Measurements from ENCODE around the gene KMT2B. TPM values are rescaled to one million over a fixed set of nuclear protein-coding genes. Genes with fewer than 3 reads are reported as not detected.

KMT2B gene
- total RNA-seq, 2 experiments from 2014 or later: 62.0 to 65.8 TPM

DNA sequence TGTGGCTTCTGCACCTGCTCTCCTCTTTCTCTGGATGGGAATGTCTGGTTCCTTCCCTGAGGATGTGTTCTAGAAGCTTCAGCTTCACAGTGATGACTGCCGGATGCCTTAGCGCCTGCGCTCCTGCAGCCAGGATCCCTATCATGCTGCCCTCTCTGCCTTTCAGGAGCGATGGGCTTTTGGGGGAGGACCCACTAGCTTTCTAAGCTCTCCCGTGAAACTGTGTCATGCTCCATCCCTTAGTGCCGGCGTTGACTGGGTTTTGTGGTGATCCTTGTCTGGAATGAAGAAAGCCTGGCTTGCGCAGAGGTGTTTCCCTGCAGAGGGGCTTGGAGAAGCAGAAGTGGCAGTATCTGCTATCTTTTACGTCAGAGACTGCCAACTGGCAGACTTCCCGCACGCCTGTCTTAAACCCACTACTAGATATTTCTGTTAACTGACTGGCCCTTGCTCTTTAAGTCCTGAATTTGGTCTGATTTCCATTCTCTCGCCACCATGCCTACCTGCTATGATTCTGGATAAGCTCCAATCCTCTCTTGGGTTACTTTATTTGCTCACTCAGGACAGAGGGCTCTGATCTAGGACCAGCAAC, 3.8 kb upstream of the KMT2B start:
- CTCF ChIA-PET: interaction anchor here (0.7 to 6.3 kb wide), 5 partner anchors 12 to 139 kb away, joined by 4 to 120 read pairs (median 8); no protein-coding TSS in a partner anchor
- H3K9me3 Mint-ChIP-seq: peaks cover 2% of the 10 kb centered on the region
- peaks cover 46% of the 10 kb centered on the region for H3K4me1 Mint-ChIP-seq (ENCODE audit: low read depth)
- intact Hi-C loops (cut with micrococcal nuclease): loop anchor here (1.0 to 10.0 kb wide), 11 partner anchors 12 to 1442 kb away; partner anchors contain the start of genes ALKBH6, ARHGAP33, CAPNS1 and OVOL3
- peak overlapping the region; percentile 100 for H3K27ac Mint-ChIP-seq
- DNase-seq: no peak
- H3K36me3 Mint-ChIP-seq (ENCODE audit: low read depth): peaks cover 45% of the 10 kb centered on the region
- peak overlapping the region; percentile 92 for H3K4me3 Mint-ChIP-seq
- H3K27me3 Mint-ChIP-seq (ENCODE audit: low read depth): no peaks in the 10 kb centered on the region

DNA sequence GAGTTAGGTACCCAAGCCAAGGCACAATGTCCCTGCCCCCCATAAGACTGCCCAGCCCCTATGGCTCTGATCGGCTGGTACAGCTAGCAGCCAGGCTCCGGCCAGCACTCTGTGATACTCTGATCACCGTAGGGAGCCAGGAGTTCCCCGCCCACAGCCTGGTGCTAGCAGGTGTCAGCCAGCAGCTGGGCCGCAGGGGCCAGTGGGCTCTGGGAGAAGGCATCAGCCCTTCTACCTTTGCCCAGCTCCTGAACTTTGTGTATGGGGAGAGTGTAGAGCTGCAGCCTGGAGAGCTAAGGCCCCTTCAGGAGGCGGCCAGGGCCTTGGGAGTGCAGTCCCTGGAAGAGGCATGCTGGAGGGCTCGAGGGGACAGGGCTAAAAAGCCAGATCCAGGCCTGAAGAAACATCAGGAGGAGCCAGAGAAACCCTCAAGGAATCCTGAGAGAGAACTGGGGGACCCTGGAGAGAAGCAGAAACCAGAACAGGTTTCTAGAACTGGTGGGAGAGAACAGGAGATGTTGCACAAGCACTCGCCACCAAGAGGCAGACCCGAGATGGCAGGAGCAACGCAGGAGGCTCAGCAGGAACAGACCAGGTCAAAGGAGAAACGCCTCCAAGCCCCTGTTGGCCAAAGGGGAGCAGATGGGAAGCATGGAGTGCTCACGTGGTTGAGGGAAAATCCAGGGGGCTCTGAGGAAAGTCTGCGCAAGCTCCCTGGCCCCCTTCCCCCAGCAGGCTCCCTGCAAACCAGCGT, 3.0 kb upstream of the KMT2B start:
- H3K27ac Mint-ChIP-seq: peak overlapping the region; percentile 100
- H3K9me3 Mint-ChIP-seq: peaks cover 2% of the 10 kb centered on the region
- peaks cover 51% of the 10 kb centered on the region for H3K36me3 Mint-ChIP-seq (ENCODE audit: low read depth)
- H3K27me3 Mint-ChIP-seq (ENCODE audit: low read depth): no peaks in the 10 kb centered on the region
- H3K4me1 Mint-ChIP-seq (ENCODE audit: low read depth): peaks cover 48% of the 10 kb centered on the region
- intact Hi-C loops (cut with micrococcal nuclease): loop anchor here (5.0 to 10.0 kb wide), 5 partner anchors 338 to 1442 kb away; partner anchors contain the start of genes CAPNS1, OVOL3, POLR2I and TBCB
- CTCF ChIA-PET: interaction anchor here (0.7 to 6.3 kb wide), 5 partner anchors 13 to 139 kb away, joined by 4 to 120 read pairs (median 8); no protein-coding TSS in a partner anchor
- DNase-seq: peak; percentile 72
- H3K4me3 Mint-ChIP-seq: peak overlapping the region; percentile 92

DNA sequence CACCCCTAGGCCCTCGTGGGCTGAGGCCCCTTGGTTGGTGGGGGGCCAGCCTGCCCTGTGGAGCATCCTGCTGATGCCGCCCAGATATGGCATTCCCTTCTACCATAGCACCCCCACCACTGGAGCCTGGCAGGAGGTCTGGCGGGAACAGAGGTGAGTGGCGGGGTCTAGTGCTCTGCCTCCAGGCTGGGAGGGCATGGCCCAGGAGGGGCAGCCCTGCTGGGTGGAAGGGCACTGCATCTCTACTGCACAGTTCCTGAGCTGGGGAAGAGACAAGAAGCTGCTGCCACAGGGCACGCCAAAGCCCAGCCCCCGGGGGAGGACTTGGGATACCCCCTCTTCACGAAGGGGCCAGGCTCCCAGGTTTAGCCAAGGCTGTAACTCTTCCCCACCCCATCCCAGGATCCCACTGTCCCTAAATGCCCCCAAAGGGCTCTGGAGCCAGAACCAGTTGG, 2.4 kb upstream of the KMT2B start:
- CTCF ChIA-PET: interaction anchor here (5.9 to 6.3 kb wide), 2 partner anchors 14 to 21 kb away, joined by 43 to 120 read pairs; no protein-coding TSS in a partner anchor
- peak overlapping the region; percentile 92 for H3K4me3 Mint-ChIP-seq
- H3K36me3 Mint-ChIP-seq (ENCODE audit: low read depth): peaks cover 54% of the 10 kb centered on the region
- H3K27ac Mint-ChIP-seq: peak overlapping the region; percentile 100
- no peaks in the 10 kb centered on the region for H3K27me3 Mint-ChIP-seq (ENCODE audit: low read depth)
- H3K9me3 Mint-ChIP-seq: peaks cover 2% of the 10 kb centered on the region
- peaks cover 44% of the 10 kb centered on the region for H3K4me1 Mint-ChIP-seq (ENCODE audit: low read depth)
- peak; percentile 32 for DNase-seq
- intact Hi-C loops (cut with micrococcal nuclease): loop anchor here (5.0 to 10.0 kb wide), 2 partner anchors 337 to 399 kb away; partner anchors contain the start of genes OVOL3, POLR2I, TBCB and THAP8

DNA sequence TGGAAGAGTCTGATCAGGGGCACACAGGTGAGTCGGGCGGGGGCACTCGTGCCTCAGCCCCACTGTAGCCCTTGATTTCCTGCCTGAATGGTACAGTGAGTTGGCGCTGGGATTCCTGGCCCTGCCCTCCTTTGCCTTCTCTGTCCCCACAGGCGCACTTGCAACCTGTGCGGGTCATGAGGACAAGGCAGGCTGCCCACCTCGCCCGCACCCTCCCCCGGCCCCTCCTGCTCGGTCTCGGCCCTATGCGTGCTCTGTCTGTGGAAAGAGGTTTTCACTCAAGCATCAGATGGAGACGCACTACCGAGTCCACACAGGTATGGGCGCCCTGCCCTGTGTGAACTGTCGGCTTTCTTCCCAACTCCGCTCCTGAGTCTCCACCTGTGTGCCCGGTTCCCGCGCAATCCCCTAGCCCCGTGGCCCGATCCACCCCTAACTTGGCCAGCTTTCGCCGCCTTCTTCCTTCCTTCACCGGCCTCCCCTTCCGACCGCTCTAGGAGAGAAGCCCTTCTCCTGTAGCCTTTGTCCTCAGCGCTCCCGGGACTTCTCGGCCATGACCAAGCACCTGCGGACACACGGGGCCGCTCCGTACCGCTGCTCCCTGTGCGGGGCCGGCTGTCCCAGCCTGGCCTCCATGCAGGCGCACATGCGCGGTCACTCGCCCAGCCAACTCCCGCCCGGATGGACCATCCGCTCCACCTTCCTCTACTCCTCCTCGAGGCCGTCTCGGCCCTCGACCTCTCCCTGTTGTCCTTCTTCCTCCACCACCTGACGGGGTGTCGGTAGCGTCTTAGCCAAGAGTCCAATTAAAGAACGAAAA, 1.6 kb upstream of the KMT2B start:
- Mint-ChIP-seq H3K4me1 (ENCODE audit: low read depth) (peaks cover 36% of the 10 kb centered on the region), H3K27ac (peak overlapping the region; percentile 100), H3K36me3 (ENCODE audit: low read depth) (peaks cover 57% of the 10 kb centered on the region), H3K9me3 (peaks cover 2% of the 10 kb centered on the region), H3K27me3 (ENCODE audit: low read depth) (no peaks in the 10 kb centered on the region), H3K4me3 (peak overlapping the region; percentile 92)
- intact Hi-C loops (cut with micrococcal nuclease): loop anchor here (1.0 to 10.0 kb wide), 4 partner anchors 22 to 399 kb away; partner anchors contain the start of genes OVOL3, POLR2I, TBCB and THAP8
- CTCF ChIA-PET: interaction anchor here (5.9 to 6.3 kb wide), 2 partner anchors 14 to 22 kb away, joined by 43 to 120 read pairs; no protein-coding TSS in a partner anchor
- DNase-seq: peak; percentile 60

DNA sequence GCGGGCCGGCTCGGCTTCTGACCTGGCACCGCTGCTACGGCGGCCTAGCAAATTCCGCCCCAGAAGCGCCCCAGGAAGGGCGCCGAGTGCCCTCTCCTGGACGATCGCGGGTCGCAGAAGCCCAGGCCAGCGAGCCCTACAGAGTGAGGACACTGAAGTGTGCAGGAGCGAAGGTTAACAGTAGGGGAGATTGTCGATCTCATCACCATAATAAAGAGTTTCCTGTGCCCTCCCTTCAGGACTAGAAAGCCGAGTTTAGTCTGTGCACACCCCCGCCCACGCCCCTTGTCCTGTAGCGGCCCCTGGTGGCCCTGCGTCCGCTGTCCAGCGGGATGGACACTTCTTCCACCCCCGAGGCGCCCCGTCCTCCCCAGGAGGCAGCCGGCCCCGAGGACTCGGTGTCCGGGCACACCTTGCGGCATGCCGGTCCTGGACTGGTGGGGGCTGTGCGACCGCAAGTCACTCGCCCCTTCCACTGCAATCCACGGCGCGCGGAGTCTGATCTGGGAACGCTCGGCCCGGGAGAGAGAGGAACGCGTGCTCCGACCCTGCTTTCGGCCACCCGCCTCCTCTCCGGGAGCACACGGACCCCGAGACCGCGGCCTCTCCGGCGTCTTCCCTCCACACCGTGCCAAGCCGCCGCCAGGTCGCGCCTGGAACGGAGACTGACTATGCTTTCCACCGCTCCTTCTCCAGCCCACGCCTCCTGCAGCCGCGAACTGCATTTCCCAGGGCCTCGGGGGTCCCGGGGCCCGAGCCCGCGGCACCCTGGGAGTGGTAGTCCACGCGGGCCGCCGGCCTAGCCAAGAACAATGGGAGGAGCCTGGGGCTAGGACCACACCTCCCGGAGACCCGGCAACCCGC, 770 bp upstream of the KMT2B start:
- Mint-ChIP-seq H3K4me1 (ENCODE audit: low read depth) (peaks cover 32% of the 10 kb centered on the region), H3K4me3 (peak overlapping the region; percentile 92), H3K27me3 (ENCODE audit: low read depth) (no peaks in the 10 kb centered on the region), H3K27ac (peak overlapping the region; percentile 100), H3K36me3 (ENCODE audit: low read depth) (peaks cover 61% of the 10 kb centered on the region), H3K9me3 (no peaks in the 10 kb centered on the region)
- intact Hi-C loops (cut with micrococcal nuclease): loop anchor here (1.0 to 10.0 kb wide), 13 partner anchors 15 to 398 kb away; partner anchors contain the start of genes ALKBH6, ARHGAP33, OVOL3 and POLR2I
- CTCF ChIA-PET: interaction anchor here (6.3 kb wide), 1 partner anchor 23 kb away, joined by 120 read pairs; no protein-coding TSS in a partner anchor
- DNase-seq: peak; percentile 96

DNA sequence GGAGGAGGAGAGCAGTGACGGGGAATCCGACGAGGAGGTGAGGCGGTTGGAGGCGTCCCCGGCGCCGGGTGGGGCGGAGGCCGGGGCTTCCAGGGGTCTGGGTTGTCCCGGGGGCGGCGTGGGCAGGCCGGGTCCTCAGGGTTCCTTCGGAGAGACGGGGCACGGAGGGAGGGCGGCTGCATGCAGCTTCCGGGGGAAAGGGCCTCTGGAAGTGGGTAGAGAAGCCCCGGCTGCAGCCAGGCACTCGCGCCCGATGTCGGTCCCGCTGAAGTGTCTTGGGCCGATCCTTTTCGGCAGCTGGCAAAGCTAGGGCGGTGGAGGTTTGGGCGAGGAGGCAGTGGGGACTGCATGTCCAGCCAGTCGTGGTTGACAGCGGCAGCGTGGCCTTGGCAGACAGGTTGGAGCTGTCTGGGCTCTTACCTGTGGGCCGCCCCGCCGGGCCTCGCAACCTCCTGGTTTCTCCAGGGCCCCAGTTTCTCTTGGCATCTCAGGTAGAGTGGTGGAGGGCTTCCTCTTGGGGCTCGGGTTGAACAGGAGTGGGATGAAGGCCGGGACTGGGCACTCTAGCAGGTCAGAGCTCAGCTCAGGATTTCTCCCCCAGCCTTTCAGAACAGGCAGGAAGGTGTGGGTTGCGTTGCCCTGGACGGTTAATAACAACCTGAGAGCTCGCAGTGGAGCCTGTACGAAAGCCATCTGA, 690 bp downstream of the KMT2B start:
- H3K4me1 Mint-ChIP-seq (ENCODE audit: low read depth): peaks cover 24% of the 10 kb centered on the region
- H3K27me3 Mint-ChIP-seq (ENCODE audit: low read depth): no peaks in the 10 kb centered on the region
- peak overlapping the region; percentile 89 for H3K27ac Mint-ChIP-seq
- CTCF ChIA-PET: interaction anchor here (0.7 to 1.5 kb wide), 4 partner anchors 19 to 101 kb away, joined by 3 to 13 read pairs (median 3); no protein-coding TSS in a partner anchor
- DNase-seq: peak; percentile 58
- peak overlapping the region; percentile 93 for H3K4me3 Mint-ChIP-seq
- H3K9me3 Mint-ChIP-seq: no peaks in the 10 kb centered on the region
- intact Hi-C loops (cut with micrococcal nuclease): loop anchor here (5.0 to 10.0 kb wide), 2 partner anchors 334 to 396 kb away; partner anchors contain the start of genes OVOL3, POLR2I, TBCB and THAP8
- peaks cover 64% of the 10 kb centered on the region for H3K36me3 Mint-ChIP-seq (ENCODE audit: low read depth)

DNA sequence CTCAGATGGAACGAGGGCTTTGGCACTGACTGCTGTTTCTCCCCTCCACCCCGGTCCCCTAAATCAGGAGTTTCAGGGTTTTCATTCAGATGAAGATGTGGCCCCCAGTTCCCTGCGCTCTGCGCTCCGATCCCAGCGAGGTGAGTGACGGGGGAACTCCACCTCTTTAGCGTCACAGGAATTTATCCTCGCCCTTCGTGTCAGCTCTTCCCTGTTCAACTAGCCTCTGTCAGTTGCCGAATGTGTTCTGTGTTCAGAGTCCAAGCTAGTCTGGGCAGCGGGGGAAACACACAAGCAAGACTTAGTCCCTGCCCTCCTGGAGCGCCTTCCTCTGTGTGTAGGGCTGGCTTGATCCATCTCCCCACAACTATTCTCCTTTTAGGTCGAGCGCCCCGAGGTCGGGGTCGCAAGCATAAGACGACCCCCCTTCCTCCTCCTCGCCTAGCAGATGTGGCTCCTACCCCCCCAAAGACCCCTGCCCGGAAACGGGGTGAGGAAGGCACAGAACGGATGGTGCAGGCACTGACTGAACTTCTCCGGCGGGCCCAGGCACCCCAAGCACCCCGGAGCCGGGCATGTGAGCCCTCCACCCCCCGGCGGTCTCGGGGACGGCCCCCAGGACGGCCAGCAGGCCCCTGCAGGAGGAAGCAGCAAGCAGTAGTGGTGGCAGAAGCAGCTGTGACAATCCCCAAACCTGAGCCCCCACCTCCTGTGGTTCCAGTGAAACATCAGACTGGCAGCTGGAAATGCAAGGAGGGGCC, 1.8 kb downstream of the KMT2B start:
- CTCF ChIA-PET: interaction anchor here (0.7 to 1.5 kb wide), 5 partner anchors 18 to 100 kb away, joined by 3 to 13 read pairs (median 3); no protein-coding TSS in a partner anchor
- H3K4me3 Mint-ChIP-seq: peak overlapping the region; percentile 93
- peak overlapping the region; percentile 74 for H3K27ac Mint-ChIP-seq
- intact Hi-C loops (cut with micrococcal nuclease): loop anchor here (5.0 to 10.0 kb wide), 2 partner anchors 333 to 395 kb away; partner anchors contain the start of genes OVOL3, POLR2I, TBCB and THAP8
- peaks cover 18% of the 10 kb centered on the region for H3K4me1 Mint-ChIP-seq (ENCODE audit: low read depth)
- DNase-seq: no peak
- H3K27me3 Mint-ChIP-seq (ENCODE audit: low read depth): no peaks in the 10 kb centered on the region
- peaks cover 59% of the 10 kb centered on the region for H3K36me3 Mint-ChIP-seq (ENCODE audit: low read depth)
- H3K9me3 Mint-ChIP-seq: no peaks in the 10 kb centered on the region

DNA sequence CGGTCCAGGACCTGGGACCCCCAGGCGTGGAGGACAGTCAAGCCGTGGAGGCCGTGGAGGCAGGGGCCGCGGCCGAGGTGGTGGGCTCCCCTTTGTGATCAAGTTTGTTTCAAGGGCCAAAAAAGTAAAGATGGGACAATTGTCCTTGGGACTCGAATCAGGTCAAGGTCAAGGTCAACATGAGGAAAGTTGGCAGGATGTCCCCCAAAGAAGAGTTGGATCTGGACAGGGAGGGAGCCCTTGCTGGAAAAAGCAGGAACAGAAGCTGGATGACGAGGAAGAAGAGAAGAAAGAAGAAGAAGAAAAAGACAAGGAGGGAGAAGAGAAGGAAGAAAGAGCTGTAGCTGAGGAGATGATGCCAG, 2.3 kb downstream of the KMT2B start:
- Mint-ChIP-seq H3K36me3 (ENCODE audit: low read depth) (peaks cover 57% of the 10 kb centered on the region), H3K27ac (peak overlapping the region; percentile 5), H3K9me3 (no peaks in the 10 kb centered on the region), H3K4me3 (peak overlapping the region; percentile 8), H3K4me1 (ENCODE audit: low read depth) (peaks cover 18% of the 10 kb centered on the region), H3K27me3 (ENCODE audit: low read depth) (no peaks in the 10 kb centered on the region)
- intact Hi-C loops (cut with micrococcal nuclease): no loop called here
- CTCF ChIA-PET: interaction anchor here (1.2 kb wide), 1 partner anchor 24 kb away, joined by 4 read pairs; no protein-coding TSS in a partner anchor
- DNase-seq: no peak

DNA sequence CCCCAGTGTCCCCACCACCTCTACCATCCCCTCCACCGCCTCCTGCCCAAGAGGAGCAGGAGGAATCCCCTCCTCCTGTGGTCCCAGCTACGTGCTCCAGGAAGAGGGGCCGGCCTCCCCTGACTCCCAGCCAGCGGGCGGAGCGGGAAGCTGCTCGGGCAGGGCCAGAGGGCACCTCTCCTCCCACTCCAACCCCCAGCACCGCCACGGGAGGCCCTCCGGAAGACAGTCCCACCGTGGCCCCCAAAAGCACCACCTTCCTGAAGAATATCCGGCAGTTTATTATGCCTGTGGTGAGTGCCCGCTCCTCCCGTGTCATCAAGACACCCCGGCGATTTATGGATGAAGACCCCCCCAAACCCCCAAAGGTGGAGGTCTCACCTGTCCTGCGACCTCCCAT, 2.8 kb downstream of the KMT2B start:
- no peak for DNase-seq
- Mint-ChIP-seq H3K36me3 (ENCODE audit: low read depth) (peaks cover 56% of the 10 kb centered on the region), H3K4me3 (no peak overlapping the region), H3K27ac (no peak overlapping the region), H3K9me3 (no peaks in the 10 kb centered on the region), H3K27me3 (ENCODE audit: low read depth) (no peaks in the 10 kb centered on the region), H3K4me1 (ENCODE audit: low read depth) (peaks cover 18% of the 10 kb centered on the region)
- intact Hi-C loops (cut with micrococcal nuclease): no loop called here
- CTCF ChIA-PET: interaction anchor here (1.2 kb wide), 1 partner anchor 24 kb away, joined by 4 read pairs; no protein-coding TSS in a partner anchor

DNA sequence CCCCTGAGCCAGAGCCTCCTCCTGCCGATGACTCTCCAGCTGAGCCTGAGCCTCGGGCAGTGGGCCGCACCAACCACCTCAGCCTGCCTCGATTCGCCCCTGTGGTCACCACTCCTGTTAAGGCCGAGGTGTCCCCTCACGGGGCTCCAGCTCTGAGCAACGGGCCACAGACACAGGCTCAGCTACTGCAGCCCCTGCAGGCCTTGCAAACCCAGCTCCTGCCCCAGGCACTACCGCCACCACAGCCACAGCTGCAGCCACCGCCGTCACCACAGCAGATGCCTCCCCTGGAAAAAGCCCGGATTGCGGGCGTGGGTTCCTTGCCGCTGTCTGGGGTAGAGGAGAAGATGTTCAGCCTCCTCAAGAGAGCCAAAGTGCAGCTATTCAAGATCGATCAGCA, 3.6 kb downstream of the KMT2B start:
- no peak overlapping the region for H3K4me3 Mint-ChIP-seq
- peaks cover 18% of the 10 kb centered on the region for H3K4me1 Mint-ChIP-seq (ENCODE audit: low read depth)
- intact Hi-C loops (cut with micrococcal nuclease): no loop called here
- H3K27me3 Mint-ChIP-seq (ENCODE audit: low read depth): no peaks in the 10 kb centered on the region
- no peak for DNase-seq
- H3K27ac Mint-ChIP-seq: no peak overlapping the region
- no peaks in the 10 kb centered on the region for H3K9me3 Mint-ChIP-seq
- H3K36me3 Mint-ChIP-seq (ENCODE audit: low read depth): peaks cover 53% of the 10 kb centered on the region
- CTCF ChIA-PET: interaction anchor here (1.0 kb wide), 1 partner anchor 25 kb away, joined by 4 read pairs; no protein-coding TSS in a partner anchor

Data from activated naive CD4-positive, alpha-beta T cell treated with anti-CD3 and anti-CD28 coated beads for 36 hours (primary cell).